WERI-Rb-1 (cell line): Measurements from ENCODE around the gene GCHFR.
A peak's percentile ranks its signal among the peaks of the same experiment; 100 is the strongest.

ENCODE experiments used
- DNase-seq: peaks from one replicate; pipeline ENCODE4 v3.0.0-alpha.2; 2020
- H3K27ac ChIP-seq: fragments of 250-450 bp; sonication (Bioruptor Pico); 2 replicates; pipeline ENCODE4 v1.5.1; 2020; ENCODE audit warnings: mild to moderate bottlenecking, moderate library complexity
- H3K27me3 ChIP-seq: fragments of 250-450 bp; sonication (Bioruptor Pico); 2 replicates; pipeline ENCODE4 v1.5.1; 2021; ENCODE audit warnings: mild to moderate bottlenecking, low read depth, moderate library complexity; ENCODE audit not compliant: insufficient read depth, severe bottlenecking
- H3K36me3 ChIP-seq: fragments of 250-450 bp; sonication (Bioruptor Pico); 2 replicates; pipeline ENCODE4 v1.5.1; 2020; ENCODE audit warnings: mild to moderate bottlenecking, moderate library complexity
- H3K4me3 ChIP-seq: 2 replicates; pipeline ENCODE4 v1.5.1; 2011; ENCODE audit warnings: low read depth, mild to moderate bottlenecking, control low read depth, low read length
- H3K9me3 ChIP-seq: fragments of 250-450 bp; sonication (Bioruptor Pico); 2 replicates; pipeline ENCODE4 v1.5.1; 2021; ENCODE audit warnings: mild to moderate bottlenecking, moderate library complexity; ENCODE audit not compliant: severe bottlenecking
- TF ChIP-seq, protein P1 (sequence below): IDR thresholded peaks from 2 replicates; pipeline ENCODE4 v1.5.1; 2011; ENCODE audit warnings: low read depth, mild to moderate bottlenecking, control low read depth, inconsistent platforms, low read length

The GCHFR gene

DNA sequence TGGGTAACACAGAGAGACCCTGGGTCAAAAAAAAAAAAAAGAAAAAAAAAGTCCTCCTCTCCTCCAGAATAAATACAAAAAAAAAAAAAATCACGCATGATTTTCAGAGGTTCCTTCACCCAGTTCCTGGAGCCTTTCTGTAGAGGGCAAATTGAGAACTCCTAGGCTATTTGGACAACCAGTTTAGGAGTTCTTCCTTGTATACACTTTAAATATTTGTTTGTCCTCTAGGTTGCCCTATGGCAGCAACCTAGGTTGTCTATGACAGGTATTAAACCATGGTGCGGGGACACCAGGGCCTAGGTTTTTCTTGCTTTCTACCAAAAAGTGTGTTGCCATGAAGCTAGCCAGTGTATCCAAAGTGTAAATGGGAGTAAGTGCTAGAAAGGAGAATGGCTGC lies 39.2 kb downstream of the GCHFR start:
- no peaks in the 10 kb centered on the region for H3K27me3 ChIP-seq
- H3K9me3 ChIP-seq: no peaks in the 10 kb centered on the region
- no peak overlapping the region for H3K4me3 ChIP-seq
- H3K36me3 ChIP-seq: no peaks in the 10 kb centered on the region; the same call in 1 of the 2 replicates
- no peak overlapping the region for H3K27ac ChIP-seq
- TF ChIP-seq, protein P1, sequence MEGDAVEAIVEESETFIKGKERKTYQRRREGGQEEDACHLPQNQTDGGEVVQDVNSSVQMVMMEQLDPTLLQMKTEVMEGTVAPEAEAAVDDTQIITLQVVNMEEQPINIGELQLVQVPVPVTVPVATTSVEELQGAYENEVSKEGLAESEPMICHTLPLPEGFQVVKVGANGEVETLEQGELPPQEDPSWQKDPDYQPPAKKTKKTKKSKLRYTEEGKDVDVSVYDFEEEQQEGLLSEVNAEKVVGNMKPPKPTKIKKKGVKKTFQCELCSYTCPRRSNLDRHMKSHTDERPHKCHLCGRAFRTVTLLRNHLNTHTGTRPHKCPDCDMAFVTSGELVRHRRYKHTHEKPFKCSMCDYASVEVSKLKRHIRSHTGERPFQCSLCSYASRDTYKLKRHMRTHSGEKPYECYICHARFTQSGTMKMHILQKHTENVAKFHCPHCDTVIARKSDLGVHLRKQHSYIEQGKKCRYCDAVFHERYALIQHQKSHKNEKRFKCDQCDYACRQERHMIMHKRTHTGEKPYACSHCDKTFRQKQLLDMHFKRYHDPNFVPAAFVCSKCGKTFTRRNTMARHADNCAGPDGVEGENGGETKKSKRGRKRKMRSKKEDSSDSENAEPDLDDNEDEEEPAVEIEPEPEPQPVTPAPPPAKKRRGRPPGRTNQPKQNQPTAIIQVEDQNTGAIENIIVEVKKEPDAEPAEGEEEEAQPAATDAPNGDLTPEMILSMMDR: no peak
- no peak for DNase-seq

DNA sequence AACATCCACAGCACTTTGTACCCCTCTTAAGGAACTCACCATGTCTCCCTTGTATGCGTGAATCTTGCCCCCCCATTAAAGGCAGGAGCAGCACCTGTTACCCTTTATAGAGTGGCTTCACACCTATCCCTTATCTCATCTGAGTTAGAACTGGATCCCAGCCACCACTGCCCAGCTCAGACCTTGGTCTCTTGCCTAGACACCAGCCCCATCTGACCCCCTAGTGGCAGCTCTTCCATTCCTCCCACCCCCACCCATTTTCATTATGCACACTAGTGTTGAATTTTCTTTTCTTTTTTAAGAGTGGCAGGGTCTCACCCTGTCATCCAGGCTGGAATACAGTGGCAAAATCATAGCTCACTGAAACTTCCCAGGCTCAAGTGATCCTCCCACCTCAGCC lies 39.8 kb downstream of the GCHFR start:
- Histone ChIP-seq H3K4me3 (no peak overlapping the region), H3K9me3 (no peaks in the 10 kb centered on the region), H3K27ac (no peak overlapping the region), H3K36me3 (no peaks in the 10 kb centered on the region; the same call in 1 of the 2 replicates), H3K27me3 (no peaks in the 10 kb centered on the region)
- no peak for DNase-seq
- TF ChIP-seq, protein P1: no peak

DNA sequence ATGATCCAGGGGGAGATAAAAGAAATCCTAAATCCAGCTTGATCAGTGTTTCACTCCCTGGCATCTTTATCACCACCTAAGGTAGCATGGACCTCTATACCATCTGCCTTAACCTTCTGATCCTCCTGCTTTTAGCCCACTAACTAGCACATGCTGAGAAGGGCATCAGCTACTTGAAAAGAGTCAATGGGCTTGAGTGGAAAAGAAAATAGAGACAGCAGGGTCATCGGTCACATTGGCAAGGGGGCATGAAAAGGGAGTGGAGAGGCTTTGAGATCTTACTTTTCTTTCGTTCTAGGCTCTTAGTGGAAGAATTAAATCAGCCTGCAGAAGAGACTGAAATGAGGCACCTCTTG lies 42.8 kb downstream of the GCHFR start:
- H3K27ac ChIP-seq: peak overlapping the region; percentile 84

DNA sequence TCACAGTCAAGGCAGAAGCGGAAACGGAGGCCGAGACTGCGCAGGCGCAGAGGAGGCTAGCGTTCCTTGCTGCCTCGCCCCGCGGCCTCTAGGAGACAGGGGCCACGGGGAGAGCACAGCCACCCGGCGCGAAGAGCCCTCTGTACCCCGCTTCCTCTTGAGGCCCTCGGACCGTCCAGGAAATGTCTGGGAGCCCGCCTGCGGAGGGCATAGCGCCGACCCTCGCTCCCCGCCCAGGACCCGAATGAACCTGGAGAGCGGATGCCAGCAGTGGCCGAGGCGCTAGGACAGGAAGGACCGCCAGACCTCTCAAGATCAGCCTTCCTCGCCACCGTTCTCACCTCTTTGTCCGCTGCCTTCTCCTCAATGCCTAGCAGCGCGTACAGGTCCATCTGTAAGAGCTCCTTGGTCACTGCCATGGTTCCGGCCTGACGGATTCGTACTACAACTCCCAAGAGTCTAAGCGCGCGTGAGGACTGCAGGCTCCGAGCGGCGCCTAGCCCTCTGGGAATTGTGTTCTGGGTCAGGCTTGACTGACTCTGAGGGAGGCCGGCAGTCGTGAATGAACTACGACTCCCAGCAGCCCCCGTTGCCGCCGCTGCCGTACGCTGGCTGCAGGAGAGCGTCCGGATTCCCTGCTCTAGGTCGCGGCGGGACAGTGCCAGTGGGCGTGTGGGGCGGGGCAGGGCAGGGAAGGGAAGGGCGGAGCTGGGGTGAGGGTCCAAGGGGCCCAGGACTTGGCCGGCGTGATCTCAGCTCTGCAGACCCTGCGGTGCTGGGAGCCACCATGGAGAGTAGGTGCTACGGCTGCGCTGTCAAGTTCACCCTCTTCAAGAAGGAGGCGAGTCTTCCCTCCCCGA lies 43.4 kb downstream of the GCHFR start, which contains the start of the genes DNAJC17 and ZFYVE19:
Gene DNAJC17, minus strand, starts transcription at position 446 of the 860 bp plus-strand sequence. Its CDS starts 27 bp downstream, at position 419.
Gene ZFYVE19, plus strand, starts transcription at position 62 of the 860 bp plus-strand sequence. Its CDS starts 501 bp downstream, at position 563.
- Histone ChIP-seq H3K9me3 (no peaks in the 10 kb centered on the region), H3K27ac (peak within 1 kb of the TSS; percentile 84), H3K36me3 (peaks cover 3% of the 10 kb centered on the region; the same call in 1 of the 2 replicates), H3K27me3 (no peaks in the 10 kb centered on the region), H3K4me3 (peak within 1 kb of the TSS; percentile 100)
- DNase-seq: peak; percentile 97
- TF ChIP-seq, protein P1: 0 out of 2 replicates have a peak, but pooled peaks have one; percentile 16

More for the DNA sequence above, 42.8 kb downstream of the GCHFR start:
- peak overlapping the region; percentile 100 for H3K4me3 ChIP-seq
- H3K36me3 ChIP-seq: peaks cover 3% of the 10 kb centered on the region; the same call in 1 of the 2 replicates
- H3K27me3 ChIP-seq: no peaks in the 10 kb centered on the region
- H3K9me3 ChIP-seq: no peaks in the 10 kb centered on the region
- TF ChIP-seq, protein P1: no peak
- DNase-seq: no peak

DNA sequence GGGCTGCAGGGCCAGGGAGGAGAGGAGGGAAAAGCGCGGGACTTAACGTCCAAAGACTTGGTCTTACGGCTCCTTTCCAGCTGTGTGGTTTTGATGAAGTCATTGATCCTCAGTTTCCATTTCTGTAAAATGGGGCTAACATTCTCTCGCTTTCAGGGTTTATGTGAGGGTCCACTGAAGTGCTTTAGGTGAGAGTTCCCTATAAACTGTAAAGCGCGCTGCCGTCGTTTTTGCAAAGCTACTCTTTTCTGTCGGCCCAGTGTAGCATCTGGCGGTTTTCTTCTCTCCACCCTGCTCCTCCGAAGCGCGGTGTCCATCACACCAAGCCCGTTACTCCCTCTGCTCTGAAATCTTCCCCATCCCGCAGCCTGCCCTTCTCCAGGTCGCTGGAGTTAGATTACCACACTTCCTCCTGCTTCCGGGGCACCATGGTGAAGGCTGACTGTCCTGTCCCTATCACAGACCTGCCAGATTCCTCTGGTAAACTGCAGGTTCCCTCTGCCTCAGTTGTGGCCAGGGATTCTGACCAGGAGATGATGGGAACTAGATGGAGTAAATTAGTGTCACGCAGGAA lies 44.1 kb downstream of the GCHFR start:
- H3K4me3 ChIP-seq: peak overlapping the region; percentile 100
- peaks cover 3% of the 10 kb centered on the region; the same call in 1 of the 2 replicates for H3K36me3 ChIP-seq

More for the DNA sequence above, 44.1 kb downstream of the GCHFR start:
- peak overlapping the region; percentile 67 for H3K27ac ChIP-seq
- DNase-seq: no peak
- TF ChIP-seq, protein P1: no peak
- H3K27me3 ChIP-seq: no peaks in the 10 kb centered on the region
- no peaks in the 10 kb centered on the region for H3K9me3 ChIP-seq
